Fibroblast of mammary gland (primary cell): ENCODE data around the gene IFNL2.

Experiments used
- DNase-seq: peaks from one replicate; pipeline ENCODE4 v3.0.0-alpha.2; 2010; ENCODE audit warnings: low read depth
- H3K4me3 ChIP-seq: 2 replicates; pipeline ENCODE4 v1.5.1; 2011; ENCODE audit warnings: low read depth, mild to moderate bottlenecking, low read length, moderate library complexity; ENCODE audit not compliant: control insufficient read depth
- CTCF ChIP-seq: conservative IDR thresholded peaks from 2 replicates; pipeline ENCODE4 v1.5.1; 2011; ENCODE audit warnings: low read depth, low read length, inconsistent platforms; ENCODE audit not compliant: control insufficient read depth, insufficient read depth

IFNL2 gene

GRCh38 chr19:39247701-39248664 lies 20.2 kb upstream of the IFNL2 start:
- no peak overlapping the region for H3K4me3 ChIP-seq
- DNase-seq, result no peak
- TF ChIP-seq CTCF, result no peak

GRCh38 chr19:39248806-39249205 lies 19.4 kb upstream of the IFNL2 start, which contains the start of gene IFNL4:
Gene IFNL4 (minus strand): TSS chr19:39248856.
- no peak within 1 kb of the TSS for H3K4me3 ChIP-seq
- TF ChIP-seq CTCF, result no peak
- DNase-seq, result no peak

- no peak overlapping the region for H3K4me3 ChIP-seq
- no peak for TF ChIP-seq CTCF
- no peak for DNase-seq
Observed at GRCh38 chr19:39251081-39251480, 17.1 kb upstream of the IFNL2 start.

- H3K4me3 ChIP-seq, result no peak overlapping the region
- DNase-seq, result no peak
- TF ChIP-seq CTCF, result no peak
Observed at GRCh38 chr19:39251846-39252245, 16.4 kb upstream of the IFNL2 start.

GRCh38 chr19:39252458-39252857 lies 15.7 kb upstream of the IFNL2 start:
- no peak for TF ChIP-seq CTCF
- no peak overlapping the region for H3K4me3 ChIP-seq
- DNase-seq, result no peak

- DNase-seq, result no peak
- TF ChIP-seq CTCF, result no peak
- H3K4me3 ChIP-seq, result no peak overlapping the region
Observed at GRCh38 chr19:39253374-39254149, 14.6 kb upstream of the IFNL2 start.
